ENCODE results near the gene RALGPS2. TPM values are rescaled to one million over a fixed set of nuclear protein-coding genes. Genes with fewer than 3 reads are reported as not detected.
A peak's percentile ranks its signal among the peaks of the same experiment; 100 is the strongest.

Gene RALGPS2
- total and polyA plus RNA-seq, 2 donors (not counting 1 experiment from before 2014, with no cell fraction given), result 59.6 to 251 TPM

DNA sequence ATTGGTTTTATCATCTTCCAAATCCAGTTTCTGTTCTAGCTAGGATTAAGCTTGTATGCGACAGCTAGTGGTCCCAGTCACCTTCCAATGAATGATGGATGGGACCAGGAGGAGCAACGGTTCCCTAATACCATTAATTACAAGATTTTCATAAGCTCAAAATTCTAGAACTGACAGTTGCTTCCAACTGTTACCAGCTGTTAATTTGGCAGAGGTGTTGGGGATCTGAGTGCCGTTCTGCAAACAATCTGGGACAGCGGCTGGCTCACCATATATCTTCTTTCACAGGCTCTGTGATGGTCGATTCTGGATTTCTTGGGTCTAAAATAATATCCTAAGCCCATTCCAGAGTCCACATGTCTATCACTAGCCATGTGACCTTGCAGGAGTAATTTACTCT is 34.5 kb upstream of the RALGPS2 start:
- no peak overlapping the region for H3K9ac ChIP-seq (ENCODE audit: low read length)
- ATAC-seq (ENCODE audit: low read depth) (no peak), DNase-seq (no peak)
- H3K9me3 Mint-ChIP-seq (ENCODE audit: insufficient read depth), result no peaks in the 10 kb centered on the region
- peaks cover 7 to 11% of the 10 kb centered on the region in 2 donors for H3K4me1 ChIP-seq (ENCODE audit: control insufficient read depth in 2 of 2, insufficient read depth in 2 of 2, low read length in 2 of 2)
- ChIA-PET CTCF (interaction anchor here (0.8 to 2.0 kb wide), 6 partner anchors 11 to 148 kb away, joined by 3 to 8 read pairs (median 4); no protein-coding TSS in a partner anchor), POLR2A (interaction anchor here (0.6 to 0.7 kb wide), 2 partner anchors 15 to 137 kb away, joined by 3 to 4 read pairs; no protein-coding TSS in a partner anchor)
- H3K36me3 ChIP-seq (replicated peaks in 1 of 2; ENCODE audit: control extremely low read depth in 1 of 2, control insufficient read depth in 1 of 2, extremely low read depth in 1 of 2, insufficient read depth in 2 of 2, low read length in 1 of 2), result no peaks in the 10 kb centered on the region
- H3K4me3 ChIP-seq (ENCODE audit: control extremely low read depth in 1 of 5, extremely low read depth in 1 of 5, insufficient read depth in 1 of 5, low read depth in 2 of 5, low read length in 4 of 5), result no peak overlapping the region
- no peaks in the 10 kb centered on the region for H3K27me3 Mint-ChIP-seq
- no peak overlapping the region for H3K27ac ChIP-seq (ENCODE audit: low read length in 2 of 2)
- H3K4me3 Mint-ChIP-seq, result no peak overlapping the region
- no peaks in the 10 kb centered on the region for H3K9me3 ChIP-seq (ENCODE audit: control extremely low read depth in 1 of 3, control insufficient read depth in 2 of 3, insufficient read depth in 1 of 3, low read length in 2 of 3)
- no peak overlapping the region for H2AFZ ChIP-seq (ENCODE audit: insufficient read depth, low read depth, low read length, poor library complexity, severe bottlenecking)
- H3K27ac Mint-ChIP-seq, result no peak overlapping the region
- TF ChIP-seq, protein P1, sequence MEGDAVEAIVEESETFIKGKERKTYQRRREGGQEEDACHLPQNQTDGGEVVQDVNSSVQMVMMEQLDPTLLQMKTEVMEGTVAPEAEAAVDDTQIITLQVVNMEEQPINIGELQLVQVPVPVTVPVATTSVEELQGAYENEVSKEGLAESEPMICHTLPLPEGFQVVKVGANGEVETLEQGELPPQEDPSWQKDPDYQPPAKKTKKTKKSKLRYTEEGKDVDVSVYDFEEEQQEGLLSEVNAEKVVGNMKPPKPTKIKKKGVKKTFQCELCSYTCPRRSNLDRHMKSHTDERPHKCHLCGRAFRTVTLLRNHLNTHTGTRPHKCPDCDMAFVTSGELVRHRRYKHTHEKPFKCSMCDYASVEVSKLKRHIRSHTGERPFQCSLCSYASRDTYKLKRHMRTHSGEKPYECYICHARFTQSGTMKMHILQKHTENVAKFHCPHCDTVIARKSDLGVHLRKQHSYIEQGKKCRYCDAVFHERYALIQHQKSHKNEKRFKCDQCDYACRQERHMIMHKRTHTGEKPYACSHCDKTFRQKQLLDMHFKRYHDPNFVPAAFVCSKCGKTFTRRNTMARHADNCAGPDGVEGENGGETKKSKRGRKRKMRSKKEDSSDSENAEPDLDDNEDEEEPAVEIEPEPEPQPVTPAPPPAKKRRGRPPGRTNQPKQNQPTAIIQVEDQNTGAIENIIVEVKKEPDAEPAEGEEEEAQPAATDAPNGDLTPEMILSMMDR (IDR thresholded peaks at IDR 0.05), result no peak
- no peak for TF ChIP-seq EZH2 (IDR thresholded peaks at IDR 0.05; ENCODE audit: borderline replicate concordance, insufficient read depth, low read depth, low read length, poor library complexity, severe bottlenecking)
- no peaks in the 10 kb centered on the region for H3K79me2 ChIP-seq (ENCODE audit: control insufficient read depth, insufficient read depth, low read length)
- H3K27me3 ChIP-seq (replicated peaks in 1 of 4; ENCODE audit: control extremely low read depth in 1 of 4, control insufficient read depth in 3 of 4, insufficient read depth in 4 of 4, low read length in 3 of 4), result no peaks in the 10 kb centered on the region
- intact Hi-C loops (cut with micrococcal nuclease), result no loop called here
- no CpG with 5 or more reads among the region's 5 CpGs for WGBS (ENCODE audit: insufficient coverage)
- no peak overlapping the region for H3K4me2 ChIP-seq (replicated peaks; ENCODE audit: low read depth, low read length, poor library complexity, severe bottlenecking)
- H3K4me1 Mint-ChIP-seq, result peaks cover 31% of the 10 kb centered on the region
- no peaks in the 10 kb centered on the region for H4K20me1 ChIP-seq (ENCODE audit: control insufficient read depth, insufficient read depth, low read length, poor library complexity, severe bottlenecking)

DNA sequence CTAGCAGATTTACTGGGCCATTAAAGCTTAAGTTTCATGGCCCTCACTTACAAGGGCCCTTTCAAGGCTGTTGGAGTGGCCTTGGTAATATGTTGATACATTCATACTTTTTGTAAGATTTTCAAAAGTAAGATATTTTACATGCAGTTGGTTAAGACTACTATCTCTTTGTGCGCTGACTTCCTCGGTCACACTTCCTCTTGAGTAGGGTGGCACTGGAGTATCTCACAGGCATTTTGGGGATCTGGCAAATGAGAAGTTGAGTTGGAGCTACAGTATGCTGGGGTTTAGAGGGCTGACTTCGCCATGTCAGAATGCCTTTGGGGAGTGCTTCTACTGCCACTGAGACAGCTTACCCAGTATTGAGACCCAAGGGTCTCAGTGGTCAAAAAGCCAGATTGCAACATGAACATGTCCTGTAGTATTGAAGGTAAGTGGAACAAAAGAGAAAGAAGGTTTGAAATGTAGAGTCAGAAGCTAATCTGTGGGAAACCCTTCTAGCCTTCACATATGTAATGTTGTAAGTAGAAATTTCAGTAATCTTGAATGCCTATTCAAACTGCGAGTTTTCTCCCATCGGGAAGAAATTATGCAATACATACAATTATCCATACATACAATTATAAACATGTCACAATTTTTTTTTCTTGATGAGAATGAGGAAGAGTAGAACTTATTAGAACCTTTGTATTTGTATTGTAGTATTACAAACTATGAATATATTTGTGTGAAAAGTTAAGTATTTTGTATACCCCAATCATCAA is 32.3 kb upstream of the RALGPS2 start:
- 80% methylated on average over 2 of the region's 5 CpGs for WGBS (ENCODE audit: insufficient coverage)
- Histone ChIP-seq H3K27me3 (replicated peaks in 1 of 4; ENCODE audit: control extremely low read depth in 1 of 4, control insufficient read depth in 3 of 4, insufficient read depth in 4 of 4, low read length in 3 of 4) (no peaks in the 10 kb centered on the region), H3K79me2 (ENCODE audit: control insufficient read depth, insufficient read depth, low read length) (no peaks in the 10 kb centered on the region), H4K20me1 (ENCODE audit: control insufficient read depth, insufficient read depth, low read length, poor library complexity, severe bottlenecking) (no peaks in the 10 kb centered on the region), H3K4me1 (ENCODE audit: control insufficient read depth in 2 of 2, insufficient read depth in 2 of 2, low read length in 2 of 2) (peaks cover 7 to 11% of the 10 kb centered on the region in 2 donors), H3K4me2 (replicated peaks; ENCODE audit: low read depth, low read length, poor library complexity, severe bottlenecking) (peak overlapping the region; percentile 10), H3K9ac (ENCODE audit: low read length) (no peak overlapping the region), H3K9me3 (ENCODE audit: control extremely low read depth in 1 of 3, control insufficient read depth in 2 of 3, insufficient read depth in 1 of 3, low read length in 2 of 3) (peaks cover 0 to 2% (median 0%) of the 10 kb centered on the region in 3 donors), H3K4me3 (ENCODE audit: control extremely low read depth in 1 of 5, extremely low read depth in 1 of 5, insufficient read depth in 1 of 5, low read depth in 2 of 5, low read length in 4 of 5) (no peak overlapping the region), H3K27ac (ENCODE audit: low read length in 2 of 2) (peak overlapping the region in 1 of 2 donors; percentile 10), H3K36me3 (replicated peaks in 1 of 2; ENCODE audit: control extremely low read depth in 1 of 2, control insufficient read depth in 1 of 2, extremely low read depth in 1 of 2, insufficient read depth in 2 of 2, low read length in 1 of 2) (no peaks in the 10 kb centered on the region), H2AFZ (ENCODE audit: insufficient read depth, low read depth, low read length, poor library complexity, severe bottlenecking) (peak overlapping the region; percentile 58)
- peaks cover 24% of the 10 kb centered on the region for H3K4me1 Mint-ChIP-seq
- no peak for ATAC-seq (ENCODE audit: low read depth)
- CTCF ChIA-PET, result interaction anchor here (1.1 to 1.2 kb wide), 2 partner anchors 84 to 149 kb away, joined by 3 to 4 read pairs; no protein-coding TSS in a partner anchor
- POLR2A ChIA-PET, result no interaction called here
- intact Hi-C loops (cut with micrococcal nuclease), result no loop called here
- H3K9me3 Mint-ChIP-seq (ENCODE audit: insufficient read depth), result no peaks in the 10 kb centered on the region
- H3K27ac Mint-ChIP-seq, result peak overlapping the region; percentile 57
- no peak overlapping the region for H3K4me3 Mint-ChIP-seq
- no peaks in the 10 kb centered on the region for H3K27me3 Mint-ChIP-seq
- TF ChIP-seq, protein P1 (IDR thresholded peaks at IDR 0.05), result no peak
- no peak for TF ChIP-seq EZH2 (IDR thresholded peaks at IDR 0.05; ENCODE audit: borderline replicate concordance, insufficient read depth, low read depth, low read length, poor library complexity, severe bottlenecking)
- DNase-seq, result no peak

Data from B cell (primary cell).